ENCODE measurements around the gene NRG3.

Gene NRG3

DNA sequence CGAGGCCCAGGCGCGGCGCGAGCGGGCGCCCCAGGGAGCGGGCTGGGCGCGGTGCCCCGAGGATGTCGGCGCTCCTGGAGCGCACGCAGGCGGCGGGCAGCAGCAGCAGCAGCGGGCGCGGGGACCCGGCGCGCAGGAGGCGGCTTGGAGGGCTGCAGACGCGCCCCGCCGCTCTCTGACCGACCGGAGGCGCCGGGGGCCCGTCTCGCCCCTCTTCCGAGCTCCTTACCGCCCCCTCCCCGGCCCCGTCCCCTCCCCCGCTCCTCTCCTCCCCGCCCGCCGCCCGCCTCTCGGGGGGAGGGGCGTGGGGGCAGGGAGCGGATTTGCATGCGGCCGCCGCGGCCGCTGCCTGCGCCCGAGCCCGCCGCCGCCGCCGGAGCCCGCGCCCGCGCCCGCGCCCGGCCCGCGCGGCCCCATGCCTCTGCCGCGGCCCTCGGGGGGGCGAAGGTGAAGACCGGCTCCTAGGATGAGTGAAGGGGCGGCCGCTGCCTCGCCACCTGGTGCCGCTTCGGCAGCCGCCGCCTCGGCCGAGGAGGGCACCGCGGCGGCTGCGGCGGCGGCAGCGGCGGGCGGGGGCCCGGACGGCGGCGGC lies at the start of gene NRG3:
Gene NRG3 (plus strand): TSS at position 320 of the 592 bp plus-strand sequence.
- DNase-seq: no peak

DNA sequence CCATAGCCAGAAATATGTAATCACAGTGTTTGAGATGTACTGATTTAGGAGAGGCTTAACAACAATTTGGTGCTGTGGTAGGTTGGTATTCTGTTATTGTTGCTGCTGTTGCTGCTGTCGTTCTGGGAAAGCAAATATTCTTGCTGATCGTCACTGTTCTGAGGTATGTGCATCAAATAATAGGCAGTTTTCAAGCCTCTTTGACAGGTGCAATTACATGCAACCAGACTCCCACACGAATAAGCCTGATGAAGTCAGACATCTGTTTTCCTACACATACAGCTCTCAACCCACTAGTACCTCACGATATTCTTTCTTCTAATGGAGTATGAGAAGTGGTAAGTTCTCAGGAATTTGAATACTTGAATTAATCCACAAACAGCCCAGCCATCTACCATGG lies 46.7 kb upstream of the NRG3 start:
- no peak for DNase-seq

DNA sequence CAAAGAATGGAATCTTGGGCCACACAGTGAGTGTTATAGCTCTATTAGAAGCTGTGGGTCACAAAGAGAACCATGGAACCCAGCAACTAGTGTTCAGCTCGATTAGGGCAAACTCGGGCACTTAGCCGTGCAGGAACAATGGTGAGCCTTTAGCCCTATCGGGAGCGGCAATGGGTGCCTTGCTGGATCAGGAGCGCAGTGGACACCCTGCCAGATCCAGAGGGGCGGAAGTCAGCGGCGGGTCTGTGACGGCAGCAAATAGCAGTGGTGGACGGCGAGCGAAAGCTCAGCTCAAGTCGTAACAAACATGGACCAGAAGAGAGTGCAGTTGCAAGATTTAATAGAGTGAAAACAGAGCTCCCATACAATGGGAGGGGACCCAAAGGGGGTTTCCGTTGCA lies 43.9 kb upstream of the NRG3 start:
- no peak for DNase-seq

DNA sequence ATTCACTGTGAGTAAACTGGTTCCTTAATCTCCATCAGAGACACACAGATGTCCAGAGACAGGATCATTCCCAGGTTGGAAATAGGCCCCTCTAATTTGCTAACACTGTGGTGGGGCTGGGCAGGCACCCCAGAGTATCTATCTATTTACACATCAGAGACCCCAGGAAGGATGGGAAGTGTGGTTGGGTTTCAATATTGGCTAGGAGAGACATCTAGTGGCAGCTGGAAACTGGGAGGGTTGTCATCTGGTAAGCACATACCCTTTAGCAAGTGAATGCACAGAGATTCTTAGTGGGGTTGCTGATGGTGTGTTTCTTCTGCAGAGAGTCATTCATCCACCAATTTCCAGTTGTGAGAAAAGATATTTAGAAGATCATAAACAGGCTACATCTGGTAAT lies 36.0 kb upstream of the NRG3 start:
- DNase-seq: no peak

DNA sequence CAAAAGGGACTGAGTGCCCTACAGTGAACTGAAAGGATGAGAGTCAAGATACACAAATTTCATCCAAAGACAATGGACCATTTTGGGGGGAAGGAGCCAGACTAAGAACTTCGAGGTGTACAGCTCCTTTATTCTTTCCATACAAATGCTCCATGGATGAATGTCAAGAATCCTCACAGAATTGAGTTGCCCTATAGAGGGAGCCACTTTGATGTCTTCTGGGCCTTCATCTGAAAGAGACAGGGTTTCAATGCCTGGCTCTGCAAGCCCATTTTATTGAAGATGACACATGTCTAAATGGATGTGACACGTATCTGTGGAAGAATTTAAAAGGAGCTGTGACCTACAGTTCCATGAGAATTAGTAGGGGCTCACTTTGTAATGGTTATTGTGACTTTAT lies 32.0 kb upstream of the NRG3 start:
- DNase-seq: no peak

DNA sequence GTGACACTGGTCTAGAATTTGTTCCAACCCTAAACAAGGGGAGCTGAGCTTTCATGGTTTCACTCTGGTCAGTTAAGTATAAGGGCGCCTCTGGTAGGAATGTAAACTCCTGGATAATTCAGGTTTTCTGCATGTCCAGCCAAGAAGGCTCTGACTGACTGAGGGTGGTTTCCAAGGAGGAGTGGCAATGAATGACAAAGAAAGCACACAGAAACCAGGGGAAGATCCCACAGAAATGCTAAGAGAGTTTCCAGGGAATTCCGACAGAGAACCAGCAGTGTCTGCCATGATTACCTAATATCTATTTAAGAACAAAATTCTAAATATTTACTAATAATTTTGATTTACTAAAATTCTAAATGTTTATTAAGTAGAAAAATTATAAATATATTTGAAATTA lies 27.3 kb upstream of the NRG3 start:
- DNase-seq: no peak

DNA sequence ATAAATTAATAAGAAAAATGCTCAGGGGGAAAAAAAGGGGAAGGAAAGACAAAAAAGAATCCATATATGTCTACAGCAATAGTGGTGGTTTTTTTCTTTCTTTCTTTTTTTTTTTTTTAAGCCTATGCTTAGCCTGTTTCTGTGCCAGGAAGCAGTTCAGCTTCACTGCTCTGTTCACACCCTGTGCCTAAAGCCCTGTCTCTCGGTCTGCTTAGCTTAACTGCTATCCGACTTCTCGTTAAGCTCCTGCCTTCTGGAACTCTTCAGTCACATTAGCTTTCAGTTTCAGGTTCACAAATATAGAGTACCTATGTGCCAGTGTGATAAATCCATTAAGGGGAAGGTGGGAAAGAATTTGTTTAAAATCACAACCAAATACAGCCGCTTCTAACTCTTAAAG lies 26.5 kb upstream of the NRG3 start:
- no peak for DNase-seq

DNA sequence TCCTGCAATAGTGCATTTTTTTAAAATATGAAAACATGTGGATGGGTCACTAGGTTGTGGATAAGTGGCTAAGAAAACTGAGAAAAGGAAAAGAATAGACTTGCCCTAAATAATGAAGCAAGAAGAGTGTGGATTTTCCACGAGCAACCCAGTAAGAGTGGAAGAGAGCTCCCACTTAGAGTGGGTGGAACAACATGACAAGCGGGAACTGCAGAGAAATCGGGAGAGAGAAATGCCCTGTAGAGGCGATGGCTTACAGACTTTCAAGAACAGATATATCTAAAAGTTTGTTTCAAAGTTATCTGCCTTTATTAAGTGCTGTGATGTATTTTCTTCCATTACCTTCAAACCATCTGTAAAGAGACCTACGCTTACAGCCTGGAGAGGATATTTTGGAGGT lies 26.1 kb upstream of the NRG3 start:
- no peak for DNase-seq

DNA sequence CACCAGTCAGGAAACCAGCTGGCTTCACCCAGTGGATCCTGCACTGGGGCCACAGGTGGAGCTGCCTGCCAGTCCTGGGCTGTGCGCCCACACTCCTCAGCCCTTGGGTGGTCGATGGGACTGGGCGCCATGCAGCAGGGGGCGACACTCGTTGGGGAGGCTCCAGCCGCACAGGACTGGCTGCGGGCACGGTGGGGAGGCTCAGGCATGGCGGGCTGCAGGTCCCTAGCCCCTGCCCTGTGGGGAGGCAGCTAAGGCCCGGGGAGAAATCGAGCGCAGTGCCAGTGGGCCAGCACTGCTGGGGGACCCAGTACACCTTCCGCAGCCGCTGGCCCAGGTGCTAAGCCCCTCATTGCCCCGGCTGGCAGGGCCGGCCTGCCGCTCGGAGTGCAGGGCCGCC lies 12.4 kb upstream of the NRG3 start:
- no peak for DNase-seq

DNA sequence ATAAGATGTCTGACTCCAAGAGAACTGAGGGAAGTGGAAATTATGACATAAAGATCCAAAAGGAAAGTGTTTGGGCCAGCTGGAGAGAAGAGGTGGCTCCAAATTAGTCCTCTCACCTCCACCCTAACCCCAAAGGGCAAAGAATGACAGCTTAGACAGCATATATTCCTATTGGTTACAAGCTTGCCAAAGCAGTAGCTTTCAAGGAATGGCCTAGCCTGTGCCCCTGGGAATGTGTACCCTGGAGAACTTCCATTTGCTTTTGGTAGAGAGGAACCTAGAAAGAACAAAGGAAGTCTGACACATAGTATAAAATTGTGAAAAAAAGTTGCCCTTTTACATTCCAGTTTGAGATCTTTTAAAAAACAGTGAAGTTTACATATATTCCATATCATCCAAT lies 11.2 kb upstream of the NRG3 start:
- no peak for DNase-seq

DNA sequence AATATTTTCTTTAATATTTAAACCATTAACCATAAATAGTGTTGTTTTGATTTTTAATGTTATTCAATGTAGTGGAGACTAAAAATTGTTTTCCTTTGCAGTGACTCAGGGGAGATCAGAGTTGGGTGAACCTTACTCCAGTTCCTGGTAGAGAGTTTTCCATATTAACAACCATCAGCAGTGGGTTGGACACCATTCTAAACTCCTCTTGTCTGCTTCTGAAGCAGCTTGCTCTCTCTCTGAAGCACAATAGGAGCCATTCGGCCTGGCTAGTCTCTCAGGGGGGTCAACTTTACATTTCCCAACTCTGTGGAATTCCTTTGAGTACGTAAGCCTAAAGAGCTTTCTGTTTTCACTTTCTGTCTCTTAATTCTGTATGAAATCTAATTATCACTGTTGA lies 9.4 kb upstream of the NRG3 start:
- DNase-seq: no peak

DNA sequence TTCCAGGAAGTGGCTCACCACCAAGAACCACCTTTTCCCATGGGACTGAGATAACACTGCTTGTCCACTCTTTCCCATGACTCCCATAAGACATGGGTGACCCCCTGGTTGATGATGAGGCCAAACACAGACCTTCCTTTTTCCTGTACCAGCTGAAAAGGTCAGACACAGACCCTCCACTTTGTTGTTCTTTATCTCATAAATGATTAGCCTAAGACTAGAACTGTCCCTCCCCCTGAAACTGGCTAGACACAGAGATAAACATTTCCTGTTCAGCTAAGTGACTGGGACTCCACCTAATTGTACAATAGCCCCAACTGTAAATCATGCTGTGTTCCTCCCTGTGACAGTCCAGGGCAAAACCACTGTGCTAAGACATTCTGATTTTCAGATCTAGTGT lies 8.2 kb upstream of the NRG3 start:
- DNase-seq: no peak

DNA sequence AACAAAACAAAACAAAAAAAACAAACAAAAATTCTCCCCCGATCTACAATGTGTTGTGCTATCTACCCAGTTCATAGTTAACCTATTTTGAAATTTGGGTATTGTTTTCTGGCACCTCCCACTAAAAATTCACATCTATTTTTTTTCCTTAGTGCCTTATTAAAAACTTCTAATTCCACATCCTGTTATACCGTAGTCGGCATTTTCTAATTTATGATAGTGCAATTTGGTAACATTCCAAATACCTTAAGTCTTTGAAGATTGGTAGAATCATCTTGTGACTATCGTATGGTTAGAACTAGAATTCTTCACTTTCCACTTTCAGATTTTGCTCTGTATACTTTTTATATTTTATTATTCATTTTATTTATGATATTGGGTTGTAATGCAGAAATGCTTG lies 4.5 kb upstream of the NRG3 start:
- DNase-seq: no peak

DNA sequence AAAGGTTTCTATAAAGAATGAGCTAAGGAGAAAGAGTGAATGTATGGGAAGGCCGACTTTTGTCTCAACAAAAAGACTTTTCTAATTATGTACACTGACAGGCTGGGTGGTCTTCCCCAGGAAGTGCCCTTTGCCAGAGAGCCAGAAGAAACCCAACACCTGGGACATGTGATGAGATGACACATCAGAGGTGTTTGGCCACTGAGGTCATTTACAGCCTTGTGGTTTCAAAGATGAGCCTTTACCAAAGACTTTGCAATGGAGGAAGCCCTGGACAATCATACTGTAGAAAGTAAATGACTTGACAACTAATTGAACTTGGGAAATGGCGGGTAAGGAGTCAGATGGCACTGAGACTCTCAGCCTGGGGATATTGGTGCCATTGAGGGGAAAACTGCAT lies 3.4 kb upstream of the NRG3 start:
- DNase-seq: no peak

DNA sequence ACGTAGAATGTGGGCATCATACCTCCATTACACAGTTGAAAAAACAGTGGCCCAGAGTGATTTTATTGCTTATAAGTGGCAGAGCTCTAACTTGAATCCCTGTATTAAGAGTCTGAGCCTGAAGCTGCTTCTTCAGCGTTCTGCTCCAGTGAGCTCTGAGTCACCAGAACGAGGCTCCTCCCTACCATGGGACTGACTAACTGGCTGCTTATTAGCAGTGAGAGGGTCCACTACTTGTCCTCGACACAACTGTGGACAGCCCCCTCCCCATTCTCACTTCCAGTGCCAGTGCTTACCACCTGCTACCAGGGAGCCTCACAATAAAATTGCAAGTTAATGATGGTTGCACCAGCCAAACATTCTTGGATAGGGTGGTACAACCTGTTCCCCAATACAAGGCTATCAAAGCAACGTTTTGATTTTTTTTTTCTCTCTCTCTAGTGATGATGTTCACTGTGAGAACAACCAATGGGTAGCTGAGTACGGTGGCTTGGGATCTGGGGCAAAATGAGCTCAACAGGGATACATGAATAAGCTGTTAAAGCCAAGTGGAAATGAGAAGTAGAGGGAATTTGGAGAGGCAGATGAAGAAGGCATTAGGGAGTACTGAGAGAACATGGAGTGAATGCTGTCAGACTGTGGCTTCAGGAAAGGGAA lies 2.7 kb upstream of the NRG3 start:
- no peak for DNase-seq

DNA sequence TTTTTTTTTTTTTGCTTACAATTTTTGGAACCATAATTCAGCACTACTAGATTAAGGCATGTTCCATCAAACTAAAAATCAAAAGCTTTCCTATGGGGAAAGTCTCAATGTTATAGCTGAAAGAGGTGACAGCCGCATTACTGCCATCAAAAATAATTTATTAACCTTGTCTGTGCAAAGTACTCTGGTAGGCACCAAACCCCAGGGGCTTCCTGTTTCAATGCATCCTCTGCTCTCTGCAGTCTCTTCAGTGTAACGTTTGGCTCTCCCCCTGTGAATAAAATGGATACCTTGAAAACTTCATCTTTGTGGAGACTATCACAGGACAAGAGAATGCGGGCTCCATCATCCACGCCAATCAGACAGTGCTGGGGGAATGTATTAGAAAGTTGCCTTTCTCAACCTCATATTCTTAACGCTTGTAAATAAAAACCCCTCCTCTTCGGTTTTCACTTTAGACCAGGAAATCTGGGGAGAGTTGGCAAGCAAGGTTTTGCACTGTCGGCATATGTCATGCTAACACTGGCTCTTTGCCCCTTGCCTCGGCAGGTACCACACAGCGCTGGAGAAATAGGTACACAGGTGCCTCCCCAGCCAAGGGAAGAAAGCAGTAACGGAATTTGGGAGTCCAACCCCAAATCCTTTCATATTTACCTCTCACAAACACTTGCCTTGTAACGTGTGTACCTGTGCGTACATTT lies 1.6 kb upstream of the NRG3 start:
- DNase-seq: no peak

DNA sequence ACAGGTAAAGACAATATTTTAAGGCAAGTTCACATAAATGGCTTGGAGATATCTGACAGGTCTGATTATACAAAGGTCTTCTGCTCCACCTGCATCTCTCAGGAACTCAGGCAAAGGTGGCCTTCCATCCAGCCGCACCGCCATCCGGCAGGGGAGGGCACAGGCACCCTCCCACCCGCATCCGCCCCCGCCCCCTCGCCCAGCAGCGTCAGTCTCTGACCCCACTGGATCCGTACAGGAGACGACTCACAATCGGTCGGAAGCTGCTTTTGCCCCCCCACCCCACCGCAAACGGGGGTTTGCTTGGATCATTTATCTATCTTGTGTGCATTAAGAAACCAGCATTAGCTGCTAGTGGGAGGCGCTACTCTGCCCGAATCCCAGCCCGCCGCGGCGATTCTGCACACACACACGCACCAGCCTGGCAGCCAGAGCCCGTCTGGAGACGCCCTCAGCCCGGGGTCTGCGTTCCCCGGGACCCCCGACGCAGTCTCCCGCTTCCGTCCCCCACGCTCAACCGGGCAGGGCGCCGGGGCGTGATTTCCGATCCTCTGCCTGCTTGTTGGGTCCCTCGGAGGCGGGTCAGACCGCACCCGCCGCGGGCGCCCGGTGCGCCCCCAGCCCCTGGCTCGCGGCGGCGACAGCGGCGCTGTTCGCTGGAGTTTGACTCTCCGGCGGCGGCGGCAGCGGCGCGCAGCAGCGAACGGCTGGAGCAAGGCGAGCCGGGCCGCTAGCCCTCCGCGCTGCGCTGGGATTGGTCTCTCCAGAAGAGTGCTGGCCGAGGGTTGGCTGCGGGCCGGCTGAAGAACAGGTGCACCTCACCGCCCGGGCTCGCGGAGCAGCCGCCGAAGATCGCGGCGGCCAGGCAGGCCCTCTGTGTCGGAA lies 820 bp upstream of the NRG3 start:
- no peak for DNase-seq

DNA sequence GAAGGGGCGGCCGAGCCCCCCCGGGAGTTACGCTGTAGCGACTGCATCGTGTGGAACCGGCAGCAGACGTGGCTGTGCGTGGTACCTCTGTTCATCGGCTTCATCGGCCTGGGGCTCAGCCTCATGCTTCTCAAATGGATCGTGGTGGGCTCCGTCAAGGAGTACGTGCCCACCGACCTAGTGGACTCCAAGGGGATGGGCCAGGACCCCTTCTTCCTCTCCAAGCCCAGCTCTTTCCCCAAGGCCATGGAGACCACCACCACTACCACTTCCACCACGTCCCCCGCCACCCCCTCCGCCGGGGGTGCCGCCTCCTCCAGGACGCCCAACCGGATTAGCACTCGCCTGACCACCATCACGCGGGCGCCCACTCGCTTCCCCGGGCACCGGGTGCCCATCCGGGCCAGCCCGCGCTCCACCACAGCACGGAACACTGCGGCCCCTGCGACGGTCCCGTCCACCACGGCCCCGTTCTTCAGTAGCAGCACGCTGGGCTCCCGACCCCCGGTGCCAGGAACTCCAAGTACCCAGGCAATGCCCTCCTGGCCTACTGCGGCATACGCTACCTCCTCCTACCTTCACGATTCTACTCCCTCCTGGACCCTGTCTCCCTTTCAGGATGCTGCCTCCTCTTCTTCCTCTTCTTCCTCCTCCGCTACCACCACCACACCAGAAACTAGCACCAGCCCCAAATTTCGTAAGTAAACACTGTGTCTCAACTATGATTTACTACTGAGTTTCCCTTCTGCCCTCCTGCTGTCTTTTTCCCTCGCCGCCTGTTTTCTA lies 666 bp downstream of the NRG3 start:
- DNase-seq: no peak

DNA sequence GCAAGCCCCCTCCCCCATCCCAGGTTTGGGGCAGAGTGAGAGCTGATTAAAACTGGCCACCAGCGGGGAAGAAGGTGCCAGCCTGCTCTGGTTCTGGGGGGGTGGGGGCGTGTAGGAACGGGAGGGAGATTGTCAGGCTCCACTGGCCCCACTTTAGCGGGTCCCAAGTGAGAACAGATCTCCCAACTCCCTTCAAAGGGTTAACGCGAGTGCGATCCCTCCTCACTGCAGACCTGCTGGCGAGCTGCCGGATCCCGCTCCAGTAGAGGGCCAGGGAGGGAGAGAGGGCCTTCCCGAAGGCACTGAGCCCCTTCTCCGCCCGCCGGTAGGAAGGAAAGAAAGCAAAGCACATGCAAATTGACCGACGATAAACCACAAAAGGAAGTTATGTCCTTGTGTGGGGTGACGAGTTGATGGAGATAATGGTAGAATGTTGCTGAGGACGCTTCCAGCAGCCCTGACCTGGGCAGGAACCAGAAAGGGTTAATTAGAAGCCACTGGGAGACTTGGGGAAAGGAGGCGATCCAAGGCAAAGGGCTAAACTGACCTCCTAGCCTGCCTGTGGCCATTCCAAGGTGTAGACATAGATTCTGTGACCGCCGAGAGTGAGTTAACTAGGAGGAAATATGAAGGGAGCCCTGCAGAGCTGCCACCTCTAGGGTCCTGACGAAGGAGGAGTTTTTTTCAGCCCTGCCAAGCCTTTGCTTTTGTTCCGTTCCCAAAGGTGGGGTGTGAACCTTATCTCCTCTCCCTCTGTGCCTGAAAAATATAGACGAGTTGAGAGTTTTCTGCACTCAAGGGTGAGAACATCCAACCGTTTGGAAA lies 1.5 kb downstream of the NRG3 start:
- no peak for DNase-seq

DNA sequence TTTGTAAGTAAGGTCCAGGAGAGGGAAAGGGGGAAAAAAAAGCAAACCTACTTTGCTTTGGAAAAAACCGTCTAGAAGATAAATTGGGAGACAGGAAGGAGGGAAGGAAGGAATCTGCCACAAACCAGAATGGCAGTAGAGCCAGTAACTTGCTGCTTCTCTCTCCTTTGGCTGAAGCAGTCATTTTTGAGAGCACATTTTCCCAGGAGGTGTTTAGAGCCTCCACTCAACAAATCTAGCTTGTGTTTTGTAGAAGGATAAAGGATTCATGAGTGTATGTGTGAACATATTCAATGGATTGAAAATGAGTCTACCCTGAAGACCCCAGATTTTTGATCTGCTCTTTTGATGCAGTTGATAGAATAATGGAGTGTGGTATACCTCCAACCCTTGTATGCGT lies 2.6 kb downstream of the NRG3 start:
- DNase-seq: no peak

DNA sequence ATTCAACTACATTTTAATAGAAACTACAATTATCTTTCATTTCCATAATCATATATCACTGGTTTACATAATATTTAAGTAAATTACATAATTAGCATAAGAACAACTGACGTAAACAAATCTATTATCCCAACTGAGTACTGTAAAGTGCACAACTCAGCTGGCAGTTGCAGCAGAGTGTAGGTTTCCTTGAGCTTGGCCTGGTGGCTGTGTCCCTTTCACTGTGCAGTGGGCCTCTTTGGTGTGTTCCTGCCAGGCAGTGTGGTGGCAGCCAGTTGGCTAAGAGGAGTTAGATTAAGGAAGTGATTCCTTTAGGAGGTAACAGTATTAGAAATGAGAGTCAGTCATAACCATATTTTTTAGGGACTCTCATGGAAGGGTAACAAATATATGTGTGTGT lies 7.0 kb downstream of the NRG3 start:
- DNase-seq: no peak

DNA sequence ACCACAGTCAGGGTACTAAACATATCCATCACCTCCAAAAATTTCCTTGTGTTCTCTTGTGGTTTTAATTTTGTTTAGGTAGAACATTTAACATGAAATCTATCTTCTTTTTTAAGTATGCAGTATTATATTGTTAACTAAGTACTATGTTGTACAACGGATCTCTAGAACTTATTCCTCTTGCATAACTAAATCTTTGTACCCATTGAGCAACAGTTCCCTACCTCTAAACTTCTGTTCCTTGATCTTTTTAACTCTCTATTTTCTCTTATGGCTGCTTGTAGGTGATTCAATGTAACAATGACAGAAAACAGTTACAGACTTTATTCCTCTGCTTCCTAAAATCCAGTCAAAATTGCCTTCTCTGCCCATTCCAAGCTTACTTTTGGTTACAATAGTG lies 9.9 kb downstream of the NRG3 start:
- DNase-seq: no peak

Measured in activated T-cell treated with anti-CD3 and anti-CD28 coated beads for 4 hours (primary cell).